WI38 (cell line): Measurements from ENCODE around the gene LIMK2.
A peak's percentile ranks its signal among the peaks of the same experiment; 100 is the strongest.
"Not testable (repeated sequence)": the region's sequence is repeated elsewhere in the genome, so short reads cannot be mapped to it uniquely, and the experiment has no call there.

Experiments used
- H3K4me3 ChIP-seq: 2 replicates; pipeline ENCODE4 v1.5.1; 2011; ENCODE audit warnings: low read depth, mild to moderate bottlenecking, control low read depth, low read length
- TF ChIP-seq, protein P1 (sequence below): IDR thresholded peaks from 2 replicates; pipeline ENCODE4 v1.5.1; 2012; ENCODE audit warnings: low read depth, mild to moderate bottlenecking, control low read depth, low read length

Gene LIMK2

DNA sequence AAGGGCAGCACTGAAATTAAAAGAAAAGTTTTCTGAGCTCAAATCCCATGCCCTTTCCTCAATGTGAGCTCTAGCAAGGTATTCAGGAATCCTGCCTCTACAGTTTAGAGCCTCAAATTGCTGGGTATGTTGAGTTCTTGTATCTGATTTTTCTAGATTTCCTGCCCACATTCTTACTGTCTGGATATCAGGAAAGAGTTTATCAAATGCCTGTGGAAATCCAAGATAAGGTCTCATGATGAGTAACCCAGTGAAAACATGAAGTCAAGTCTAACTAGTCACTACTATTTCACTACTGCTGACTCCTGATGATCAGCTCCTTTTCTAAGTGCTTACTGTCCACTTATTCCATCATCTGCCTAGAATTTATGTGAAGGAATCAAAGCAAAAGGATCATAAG is 29.8 kb downstream of the LIMK2 start:
- no peak overlapping the region for H3K4me3 ChIP-seq
- TF ChIP-seq, protein P1, sequence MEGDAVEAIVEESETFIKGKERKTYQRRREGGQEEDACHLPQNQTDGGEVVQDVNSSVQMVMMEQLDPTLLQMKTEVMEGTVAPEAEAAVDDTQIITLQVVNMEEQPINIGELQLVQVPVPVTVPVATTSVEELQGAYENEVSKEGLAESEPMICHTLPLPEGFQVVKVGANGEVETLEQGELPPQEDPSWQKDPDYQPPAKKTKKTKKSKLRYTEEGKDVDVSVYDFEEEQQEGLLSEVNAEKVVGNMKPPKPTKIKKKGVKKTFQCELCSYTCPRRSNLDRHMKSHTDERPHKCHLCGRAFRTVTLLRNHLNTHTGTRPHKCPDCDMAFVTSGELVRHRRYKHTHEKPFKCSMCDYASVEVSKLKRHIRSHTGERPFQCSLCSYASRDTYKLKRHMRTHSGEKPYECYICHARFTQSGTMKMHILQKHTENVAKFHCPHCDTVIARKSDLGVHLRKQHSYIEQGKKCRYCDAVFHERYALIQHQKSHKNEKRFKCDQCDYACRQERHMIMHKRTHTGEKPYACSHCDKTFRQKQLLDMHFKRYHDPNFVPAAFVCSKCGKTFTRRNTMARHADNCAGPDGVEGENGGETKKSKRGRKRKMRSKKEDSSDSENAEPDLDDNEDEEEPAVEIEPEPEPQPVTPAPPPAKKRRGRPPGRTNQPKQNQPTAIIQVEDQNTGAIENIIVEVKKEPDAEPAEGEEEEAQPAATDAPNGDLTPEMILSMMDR, result no peak

DNA sequence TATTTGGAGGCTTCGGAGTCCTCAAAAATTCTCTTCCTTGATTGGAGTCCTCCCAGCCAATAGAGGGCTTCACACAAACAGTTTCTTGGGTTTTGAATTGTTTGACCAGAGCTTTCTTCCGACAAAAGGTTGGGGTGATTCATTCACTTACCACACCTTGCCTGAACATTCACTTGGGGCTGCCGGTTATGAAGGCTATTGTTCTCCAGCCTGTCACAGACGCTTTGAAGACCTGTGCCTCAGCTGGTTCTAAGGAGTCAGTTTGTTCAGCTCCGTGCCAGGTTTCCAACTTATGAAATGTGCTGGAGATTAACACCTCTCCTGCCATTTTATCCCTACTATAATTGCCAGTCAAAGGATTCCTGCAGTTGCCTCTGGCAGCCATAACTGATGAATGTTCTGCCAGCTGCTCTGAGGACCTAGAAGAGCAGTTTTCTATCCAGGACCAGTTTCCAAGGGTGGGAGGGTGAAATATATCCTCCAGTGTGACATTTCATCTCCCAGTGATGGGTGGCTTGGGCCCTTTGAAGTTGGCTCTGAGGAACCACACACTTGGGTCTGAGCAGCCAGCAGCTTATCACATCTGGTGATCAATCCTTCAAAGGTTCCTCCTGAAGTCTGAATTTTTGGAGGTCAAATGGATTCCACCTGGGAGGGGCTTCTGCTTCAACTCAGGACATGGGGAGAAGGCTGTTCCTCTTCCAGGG is 31.4 kb downstream of the LIMK2 start:
- TF ChIP-seq, protein P1, result no peak
- H3K4me3 ChIP-seq, result no peak overlapping the region

DNA sequence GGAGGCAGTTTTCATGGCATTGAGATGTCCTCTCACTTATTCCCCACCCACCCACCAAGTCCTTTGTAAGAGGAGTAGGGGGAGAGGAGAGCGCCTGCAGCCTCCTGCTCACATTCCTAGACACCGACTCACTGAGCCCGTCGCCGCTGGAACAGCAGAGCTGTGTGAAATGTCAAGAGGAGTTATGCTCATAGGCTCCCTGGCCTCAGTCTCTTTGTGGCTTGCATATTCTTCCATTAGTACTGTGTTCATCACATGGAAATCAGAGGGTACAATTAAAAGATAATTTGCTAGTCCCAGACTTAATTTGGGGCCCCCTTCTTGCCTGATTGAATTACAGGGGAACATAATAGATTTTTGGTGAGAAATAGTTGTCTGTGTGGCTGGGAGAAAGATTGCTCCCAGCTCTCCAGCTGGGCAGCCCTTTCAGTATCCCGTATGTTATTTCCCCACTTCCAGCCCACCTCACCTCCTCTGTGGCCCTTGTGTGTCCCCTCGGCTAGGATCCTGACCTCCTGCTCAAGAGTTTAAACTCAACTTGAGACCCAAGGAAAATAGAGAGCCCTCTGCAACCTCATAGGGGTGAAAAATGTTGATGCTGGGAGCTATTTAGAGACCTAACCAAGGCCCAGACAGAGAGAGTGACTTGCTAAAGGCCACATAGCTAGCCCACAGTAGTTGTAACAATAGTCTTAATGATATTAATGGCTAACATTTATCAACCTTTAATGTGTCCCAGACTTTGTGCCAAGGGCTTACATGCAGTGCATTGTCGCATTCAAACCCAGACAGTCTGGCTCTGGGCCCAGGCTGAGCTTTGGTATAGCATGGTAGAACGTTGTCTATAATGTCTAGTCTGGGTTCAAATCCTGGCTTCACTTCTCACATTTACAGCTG is 32.2 kb downstream of the LIMK2 start:
- TF ChIP-seq, protein P1, result no peak

DNA sequence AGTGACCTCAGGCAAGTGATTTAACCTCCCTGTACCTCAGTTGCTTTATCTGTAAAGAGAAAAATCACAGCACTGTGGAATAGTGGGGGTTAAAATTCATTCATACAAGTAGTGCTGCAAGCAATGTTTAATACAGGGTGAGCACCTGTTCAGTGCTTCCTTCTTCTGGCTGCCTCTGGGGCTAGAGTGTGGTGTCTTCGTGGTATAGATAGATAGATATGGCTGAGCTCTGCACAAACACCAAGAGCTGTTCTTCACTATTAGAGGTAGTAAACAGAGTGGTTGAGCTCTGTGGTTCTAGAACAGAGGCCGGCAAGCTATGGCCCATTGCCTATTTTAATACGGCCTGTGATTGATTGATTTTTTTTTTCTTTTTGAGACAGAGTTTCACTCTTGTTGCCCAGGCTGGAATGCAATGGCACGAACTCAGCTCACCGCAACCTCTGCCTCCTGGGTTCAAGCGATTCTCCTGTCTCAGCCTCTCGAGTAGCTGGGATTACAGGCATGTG is 32.9 kb downstream of the LIMK2 start:
- no peak overlapping the region for H3K4me3 ChIP-seq
- TF ChIP-seq, protein P1, result no peak

More for the DNA sequence above, 32.2 kb downstream of the LIMK2 start:
- no peak overlapping the region for H3K4me3 ChIP-seq

DNA sequence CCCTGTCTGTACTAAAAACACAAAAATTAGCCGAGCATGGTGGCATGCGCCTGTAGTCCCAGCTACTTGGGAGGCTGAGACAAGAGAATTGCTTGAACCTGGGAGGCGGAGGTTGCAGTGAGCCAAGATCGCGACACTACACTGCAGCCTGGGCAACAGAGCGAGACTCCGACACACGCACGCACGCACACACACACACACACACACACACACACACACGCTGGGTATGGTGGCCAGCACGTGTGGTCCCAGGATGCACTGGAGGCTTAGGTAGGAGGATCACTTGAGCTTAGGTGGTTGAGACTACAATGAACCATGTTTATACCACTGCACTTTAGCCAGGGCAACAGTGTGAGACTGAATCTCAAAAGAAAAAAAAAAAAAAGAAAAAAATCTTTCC is 33.9 kb downstream of the LIMK2 start:
- H3K4me3 ChIP-seq, result not testable (repeated sequence)

DNA sequence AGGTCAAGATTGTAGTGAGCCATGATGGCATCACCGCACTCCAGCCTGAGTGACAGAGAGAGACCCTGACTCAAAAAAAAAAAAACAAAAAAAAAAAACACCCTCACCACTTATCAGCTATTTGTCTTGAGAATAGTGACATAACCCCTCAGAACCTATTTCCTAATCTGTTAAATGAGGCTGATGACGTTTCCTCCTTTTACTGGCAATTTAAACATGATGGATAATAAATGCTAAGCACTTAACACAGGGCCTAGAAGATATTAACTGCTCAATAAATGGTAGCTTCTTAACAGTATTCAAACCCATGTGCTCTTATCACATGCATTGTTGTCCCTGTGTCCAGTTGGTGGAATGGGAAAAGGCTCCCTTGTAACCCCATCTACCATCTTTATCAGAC is 34.6 kb downstream of the LIMK2 start:
- TF ChIP-seq, protein P1, result no peak
- no peak overlapping the region for H3K4me3 ChIP-seq

DNA sequence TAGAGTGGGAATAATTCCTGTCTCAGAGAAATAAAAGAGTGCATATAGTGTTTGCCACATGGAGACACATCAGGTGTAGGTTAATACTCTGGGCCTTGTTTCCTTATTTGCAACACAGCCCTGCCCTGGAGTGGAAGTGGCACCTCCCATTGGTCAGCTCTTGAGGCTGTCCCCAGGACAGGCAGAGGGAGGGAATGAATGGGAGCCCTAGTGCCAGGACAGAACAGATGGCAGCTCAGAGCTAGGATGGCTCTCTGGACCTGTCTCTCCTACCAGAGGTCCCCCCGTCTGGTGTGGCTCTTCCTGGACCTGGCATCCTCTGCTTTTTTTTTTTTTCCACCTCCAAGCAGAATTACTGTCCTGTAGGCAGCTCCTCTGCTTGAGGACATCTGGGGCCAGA is 35.6 kb downstream of the LIMK2 start:
- H3K4me3 ChIP-seq, result peak overlapping the region; percentile 74
- TF ChIP-seq, protein P1, result no peak
